DOHH2 (cell line): ENCODE data around the gene HECW1.

Source experiments
- CTCF ChIP-seq: fragments of 200-600 bp; sonication (generic); IDR thresholded peaks from one replicate; pipeline ENCODE4 v1.5.1; 2014; ENCODE audit warnings: antibody characterized with exemption, mild to moderate bottlenecking, low read depth, low read length; ENCODE audit not compliant: poor library complexity, severe bottlenecking
- EZH2phosphoT487 ChIP-seq: fragments of 200-600 bp; sonication (generic); IDR thresholded peaks from 2 replicates; pipeline ENCODE4 v1.6.1; 2017; ENCODE audit warnings: borderline replicate concordance, mild to moderate bottlenecking, antibody characterized with exemption, low read length, moderate library complexity, mixed read lengths

GRCh38 chr7:43077732-43078391 lies 34.6 kb upstream of the HECW1 start:
- no peak for TF ChIP-seq CTCF
- TF ChIP-seq EZH2phosphoT487 = no peak
